Neural cell (in vitro differentiated cells): ENCODE measurements around the gene PTGIR.

ENCODE experiments used
- EZH2 ChIP-seq: fragments of 200-600, 300-800 bp; shearing (Covaris generic), sonication (generic); IDR thresholded peaks from 2 replicates; pipeline ENCODE4 v1.6.1; 2014; ENCODE audit warnings: antibody characterized with exemption, low read length, borderline replicate concordance, mild to moderate bottlenecking; ENCODE audit not compliant: insufficient read depth, poor library complexity, severe bottlenecking
- POLR2AphosphoS5 ChIP-seq: IDR thresholded peaks from 2 replicates; pipeline ENCODE4 v1.6.1; 2012
- RAD21 ChIP-seq: fragments of 450-650 bp; conservative IDR thresholded peaks from 2 replicates; pipeline ENCODE4 v1.6.1; 2014; ENCODE audit warnings: antibody characterized with exemption, mild to moderate bottlenecking, moderate library complexity
- TF ChIP-seq, protein P1 (sequence below): fragments of 450-650 bp; IDR thresholded peaks from 2 replicates; pipeline ENCODE4 v1.5.1; 2014; ENCODE audit warnings: antibody characterized with exemption, mild to moderate bottlenecking, moderate library complexity; ENCODE audit not compliant: poor library complexity, severe bottlenecking
- TF ChIP-seq, protein P2 (sequence below): IDR thresholded peaks from 2 replicates; pipeline ENCODE4 v1.6.1; 2012; ENCODE audit warnings: borderline replicate concordance

DNA sequence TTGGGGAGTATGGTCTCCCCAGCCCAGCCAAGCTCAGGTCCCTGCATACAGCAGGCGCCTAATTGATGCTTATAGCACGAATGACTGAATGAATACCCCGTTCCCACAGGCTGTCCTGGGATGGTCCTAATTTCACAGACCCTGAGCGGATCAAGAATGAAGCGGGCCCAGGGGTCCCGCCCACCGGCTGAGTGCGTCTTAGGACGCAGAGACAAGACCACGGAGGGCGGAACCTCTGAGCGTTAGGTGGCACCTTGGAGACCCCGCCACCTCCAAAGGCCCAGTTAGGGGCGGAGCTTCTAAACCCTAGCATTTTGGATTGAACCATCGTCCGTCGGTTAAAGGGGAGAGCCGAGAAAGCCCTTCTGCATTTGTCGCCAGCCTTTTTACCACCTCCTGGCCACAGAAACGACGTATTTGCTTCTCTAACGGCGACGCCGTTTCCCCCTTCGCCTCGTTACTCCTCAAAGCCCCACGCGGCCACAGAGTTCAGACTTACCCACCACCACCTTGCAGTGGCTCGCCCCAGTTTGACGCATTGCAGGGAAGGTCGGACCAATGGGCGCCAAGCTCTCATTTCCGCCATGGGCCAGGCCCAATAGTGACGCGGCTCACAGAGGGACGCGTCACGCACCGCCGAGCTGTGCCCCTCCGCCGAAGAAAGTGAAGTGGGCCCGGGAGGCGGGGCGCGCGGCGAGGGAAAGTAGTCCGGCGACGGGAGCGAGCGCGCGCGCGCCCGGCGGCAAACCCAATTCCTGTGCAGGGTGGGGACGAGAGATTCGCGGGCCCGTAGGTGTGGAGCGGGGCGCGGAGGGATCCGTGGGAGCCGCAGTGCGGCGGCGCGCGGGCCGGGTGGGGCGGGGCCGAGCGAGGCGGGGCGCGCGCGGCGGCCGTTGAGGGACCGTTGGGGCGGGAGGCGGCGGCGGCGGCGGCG is 24.2 kb downstream of the PTGIR start:
- TF ChIP-seq, protein P1, sequence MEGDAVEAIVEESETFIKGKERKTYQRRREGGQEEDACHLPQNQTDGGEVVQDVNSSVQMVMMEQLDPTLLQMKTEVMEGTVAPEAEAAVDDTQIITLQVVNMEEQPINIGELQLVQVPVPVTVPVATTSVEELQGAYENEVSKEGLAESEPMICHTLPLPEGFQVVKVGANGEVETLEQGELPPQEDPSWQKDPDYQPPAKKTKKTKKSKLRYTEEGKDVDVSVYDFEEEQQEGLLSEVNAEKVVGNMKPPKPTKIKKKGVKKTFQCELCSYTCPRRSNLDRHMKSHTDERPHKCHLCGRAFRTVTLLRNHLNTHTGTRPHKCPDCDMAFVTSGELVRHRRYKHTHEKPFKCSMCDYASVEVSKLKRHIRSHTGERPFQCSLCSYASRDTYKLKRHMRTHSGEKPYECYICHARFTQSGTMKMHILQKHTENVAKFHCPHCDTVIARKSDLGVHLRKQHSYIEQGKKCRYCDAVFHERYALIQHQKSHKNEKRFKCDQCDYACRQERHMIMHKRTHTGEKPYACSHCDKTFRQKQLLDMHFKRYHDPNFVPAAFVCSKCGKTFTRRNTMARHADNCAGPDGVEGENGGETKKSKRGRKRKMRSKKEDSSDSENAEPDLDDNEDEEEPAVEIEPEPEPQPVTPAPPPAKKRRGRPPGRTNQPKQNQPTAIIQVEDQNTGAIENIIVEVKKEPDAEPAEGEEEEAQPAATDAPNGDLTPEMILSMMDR = no peak
- TF ChIP-seq, protein P2, sequence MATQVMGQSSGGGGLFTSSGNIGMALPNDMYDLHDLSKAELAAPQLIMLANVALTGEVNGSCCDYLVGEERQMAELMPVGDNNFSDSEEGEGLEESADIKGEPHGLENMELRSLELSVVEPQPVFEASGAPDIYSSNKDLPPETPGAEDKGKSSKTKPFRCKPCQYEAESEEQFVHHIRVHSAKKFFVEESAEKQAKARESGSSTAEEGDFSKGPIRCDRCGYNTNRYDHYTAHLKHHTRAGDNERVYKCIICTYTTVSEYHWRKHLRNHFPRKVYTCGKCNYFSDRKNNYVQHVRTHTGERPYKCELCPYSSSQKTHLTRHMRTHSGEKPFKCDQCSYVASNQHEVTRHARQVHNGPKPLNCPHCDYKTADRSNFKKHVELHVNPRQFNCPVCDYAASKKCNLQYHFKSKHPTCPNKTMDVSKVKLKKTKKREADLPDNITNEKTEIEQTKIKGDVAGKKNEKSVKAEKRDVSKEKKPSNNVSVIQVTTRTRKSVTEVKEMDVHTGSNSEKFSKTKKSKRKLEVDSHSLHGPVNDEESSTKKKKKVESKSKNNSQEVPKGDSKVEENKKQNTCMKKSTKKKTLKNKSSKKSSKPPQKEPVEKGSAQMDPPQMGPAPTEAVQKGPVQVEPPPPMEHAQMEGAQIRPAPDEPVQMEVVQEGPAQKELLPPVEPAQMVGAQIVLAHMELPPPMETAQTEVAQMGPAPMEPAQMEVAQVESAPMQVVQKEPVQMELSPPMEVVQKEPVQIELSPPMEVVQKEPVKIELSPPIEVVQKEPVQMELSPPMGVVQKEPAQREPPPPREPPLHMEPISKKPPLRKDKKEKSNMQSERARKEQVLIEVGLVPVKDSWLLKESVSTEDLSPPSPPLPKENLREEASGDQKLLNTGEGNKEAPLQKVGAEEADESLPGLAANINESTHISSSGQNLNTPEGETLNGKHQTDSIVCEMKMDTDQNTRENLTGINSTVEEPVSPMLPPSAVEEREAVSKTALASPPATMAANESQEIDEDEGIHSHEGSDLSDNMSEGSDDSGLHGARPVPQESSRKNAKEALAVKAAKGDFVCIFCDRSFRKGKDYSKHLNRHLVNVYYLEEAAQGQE = peak; percentile 20
- TF ChIP-seq EZH2 = no peak
- peak; percentile 82 for TF ChIP-seq POLR2AphosphoS5
- TF ChIP-seq RAD21 = peak; percentile 16
